A549 treated with AZD9567 at 1 μM for 4 hours (cell line): ENCODE measurements around the gene IL20RB. TPM values are rescaled to one million over a fixed set of nuclear protein-coding genes. Genes with fewer than 3 reads are reported as not detected.

Experiments
- total RNA-seq: library from RNA; stranded (reverse); fragments of 200-300 nt; extraction: Qiagen RNA extraction; gene quantifications from 5 replicates; pipeline ENCODE4 v1.2.3, GENCODE V29; 2022; ENCODE audit not compliant: insufficient read depth

IL20RB gene, protein sequence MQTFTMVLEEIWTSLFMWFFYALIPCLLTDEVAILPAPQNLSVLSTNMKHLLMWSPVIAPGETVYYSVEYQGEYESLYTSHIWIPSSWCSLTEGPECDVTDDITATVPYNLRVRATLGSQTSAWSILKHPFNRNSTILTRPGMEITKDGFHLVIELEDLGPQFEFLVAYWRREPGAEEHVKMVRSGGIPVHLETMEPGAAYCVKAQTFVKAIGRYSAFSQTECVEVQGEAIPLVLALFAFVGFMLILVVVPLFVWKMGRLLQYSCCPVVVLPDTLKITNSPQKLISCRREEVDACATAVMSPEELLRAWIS
- total RNA-seq, result 0.70 to 0.93 TPM (median 0.83 TPM) in 4 of 5 replicates, not detected in the other

DNA sequence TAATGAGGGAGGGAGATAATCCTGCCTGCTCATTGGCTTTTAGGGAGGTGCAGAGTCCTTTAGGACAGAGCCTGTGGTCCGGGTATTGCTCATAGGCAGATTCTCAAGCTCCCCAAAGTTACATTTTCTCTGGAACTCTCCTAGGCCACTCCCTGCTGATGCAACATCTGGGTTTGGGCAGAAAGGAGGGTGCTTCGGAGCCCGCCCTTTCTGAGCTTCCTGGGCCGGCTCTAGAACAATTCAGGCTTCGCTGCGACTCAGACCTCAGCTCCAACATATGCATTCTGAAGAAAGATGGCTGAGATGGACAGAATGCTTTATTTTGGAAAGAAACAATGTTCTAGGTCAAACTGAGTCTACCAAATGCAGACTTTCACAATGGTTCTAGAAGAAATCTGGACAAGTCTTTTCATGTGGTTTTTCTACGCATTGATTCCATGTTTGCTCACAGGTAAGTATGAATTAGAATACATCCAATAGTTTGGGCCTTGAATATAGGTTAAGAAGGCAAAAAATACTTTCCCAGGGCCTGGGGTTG, at the start of gene IL20RB:
IL20RB (plus strand) TSS at position 233 of the 538 bp plus-strand sequence; CDS start at position 364, 131 bp downstream.

Other genes starting within 250 kb of the IL20RB start
- 8.0 to 14.5 TPM (median 8.6 TPM) in 5 replicates for gene STAG1, start 205.6 kb upstream of the IL20RB start, total RNA-seq
- 23.1 to 28.3 TPM (median 27.6 TPM) in 5 replicates for gene SLC35G2, start 138.9 kb upstream of the IL20RB start, total RNA-seq
- 22.3 to 26.2 TPM (median 24.8 TPM) in 5 replicates for gene NCK1, start 95.8 kb upstream of the IL20RB start, total RNA-seq